WTC11 (cell line): Measurements from ENCODE around the gene FBXW2. TPM values are rescaled to one million over a fixed set of nuclear protein-coding genes. Genes with fewer than 3 reads are reported as not detected.

ENCODE experiments used
- CREM ChIP-seq: sonication (generic); formaldehyde crosslinking; IDR thresholded peaks from 2 replicates; pipeline ENCODE4 v1.8.1; 2022; ENCODE audit warnings: mild to moderate bottlenecking, missing genetic modification reagents, moderate library complexity
- GABPB1 ChIP-seq: sonication (generic); formaldehyde crosslinking; IDR thresholded peaks from 2 replicates; pipeline ENCODE4 v1.8.1; 2023; ENCODE audit warnings: mild to moderate bottlenecking, missing genetic modification reagents
- GRHL2 ChIP-seq: fragments of 250-450 bp; sonication (Bioruptor Pico); IDR thresholded peaks from 2 replicates; pipeline ENCODE4 v1.8.0; 2022; ENCODE audit warnings: mild to moderate bottlenecking, moderate library complexity; ENCODE audit not compliant: insufficient replicate concordance, severe bottlenecking
- HMGA2 ChIP-seq: fragments of 250-450 bp; sonication (Bioruptor Pico); IDR thresholded peaks from 2 replicates; pipeline ENCODE4 v1.4.0; 2021; ENCODE audit warnings: mild to moderate bottlenecking, moderate library complexity
- IRF2 ChIP-seq: sonication (generic); formaldehyde crosslinking; IDR thresholded peaks from 2 replicates; pipeline ENCODE4 v1.8.0; 2022; ENCODE audit warnings: low read depth, missing genetic modification reagents, borderline replicate concordance
- NFE2L1 ChIP-seq: sonication (generic); formaldehyde crosslinking; IDR thresholded peaks from 2 replicates; pipeline ENCODE4 v1.8.1; 2023; ENCODE audit warnings: missing genetic modification reagents
- OVOL2 ChIP-seq: fragments of 250-450 bp; sonication (Bioruptor Pico); IDR thresholded peaks from 2 replicates; pipeline ENCODE4 v1.9.0; 2021; ENCODE audit warnings: mild to moderate bottlenecking, borderline replicate concordance
- RORB ChIP-seq: fragments of 250-450 bp; sonication (Bioruptor Pico); IDR thresholded peaks from 2 replicates; pipeline ENCODE4 v1.9.0; 2021; ENCODE audit warnings: mild to moderate bottlenecking
- ZNF121 ChIP-seq: sonication (generic); formaldehyde crosslinking; IDR thresholded peaks from 2 replicates; pipeline ENCODE4 v1.8.0; 2023; ENCODE audit warnings: missing genetic modification reagents
- ZNF219 ChIP-seq: sonication (generic); formaldehyde crosslinking; IDR thresholded peaks from 2 replicates; pipeline ENCODE4 v1.8.0; 2023; ENCODE audit warnings: missing genetic modification reagents, mild to moderate bottlenecking, borderline replicate concordance
- ZNF416 ChIP-seq: fragments of 250-450 bp; sonication (Bioruptor Pico); IDR thresholded peaks from 2 replicates; pipeline ENCODE4 v1.9.0; 2021; ENCODE audit warnings: mild to moderate bottlenecking, inconsistent platforms
- total RNA-seq: library from RNA; stranded (reverse); gene quantifications from 3 replicates; pipeline ENCODE4 v1.2.3, GENCODE V29; 2021
- TF ChIP-seq, protein P1 (sequence below): sonication (generic); formaldehyde crosslinking; IDR thresholded peaks from 2 replicates; pipeline ENCODE4 v1.8.0; 2023; ENCODE audit warnings: missing genetic modification reagents, mild to moderate bottlenecking, borderline replicate concordance
- TF ChIP-seq, protein P2 (sequence below): sonication (generic); formaldehyde crosslinking; IDR thresholded peaks from 2 replicates; pipeline ENCODE4 v1.8.1; 2023; ENCODE audit warnings: mild to moderate bottlenecking, missing genetic modification reagents
- TF ChIP-seq, protein P3 (sequence below): fragments of 250-450 bp; sonication (Bioruptor Pico); IDR thresholded peaks from 2 replicates; pipeline ENCODE4 v1.9.0; 2021; ENCODE audit warnings: mild to moderate bottlenecking
- TF ChIP-seq, protein P4 (sequence below): fragments of 250-450 bp; sonication (Bioruptor Pico); IDR thresholded peaks from 2 replicates; pipeline ENCODE4 v1.9.0; 2021; ENCODE audit warnings: moderate library complexity, mild to moderate bottlenecking, inconsistent platforms, borderline replicate concordance
- TF ChIP-seq, protein P5 (sequence below): sonication (generic); formaldehyde crosslinking; IDR thresholded peaks from 2 replicates; pipeline ENCODE4 v1.8.1; 2023; ENCODE audit warnings: mild to moderate bottlenecking, missing genetic modification reagents, borderline replicate concordance
- TF ChIP-seq, protein P6 (sequence below): fragments of 250-450 bp; sonication (Bioruptor Pico); IDR thresholded peaks from 2 replicates; pipeline ENCODE4 v1.8.0; 2021; ENCODE audit warnings: mild to moderate bottlenecking
- TF ChIP-seq, protein P7 (sequence below): sonication (generic); formaldehyde crosslinking; IDR thresholded peaks from 2 replicates; pipeline ENCODE4 v1.8.0; 2022; ENCODE audit warnings: mild to moderate bottlenecking, missing genetic modification reagents
- TF ChIP-seq, protein P8 (sequence below): sonication (generic); formaldehyde crosslinking; IDR thresholded peaks from 2 replicates; pipeline ENCODE4 v1.8.0; 2023; ENCODE audit warnings: missing genetic modification reagents
- TF ChIP-seq, protein P9 (sequence below): sonication (generic); formaldehyde crosslinking; IDR thresholded peaks from 2 replicates; pipeline ENCODE4 v1.8.0; 2022; ENCODE audit warnings: mild to moderate bottlenecking, missing genetic modification reagents

FBXW2 gene
- total RNA-seq, 1 experiment from 2014 or later: 59.8 TPM

DNA sequence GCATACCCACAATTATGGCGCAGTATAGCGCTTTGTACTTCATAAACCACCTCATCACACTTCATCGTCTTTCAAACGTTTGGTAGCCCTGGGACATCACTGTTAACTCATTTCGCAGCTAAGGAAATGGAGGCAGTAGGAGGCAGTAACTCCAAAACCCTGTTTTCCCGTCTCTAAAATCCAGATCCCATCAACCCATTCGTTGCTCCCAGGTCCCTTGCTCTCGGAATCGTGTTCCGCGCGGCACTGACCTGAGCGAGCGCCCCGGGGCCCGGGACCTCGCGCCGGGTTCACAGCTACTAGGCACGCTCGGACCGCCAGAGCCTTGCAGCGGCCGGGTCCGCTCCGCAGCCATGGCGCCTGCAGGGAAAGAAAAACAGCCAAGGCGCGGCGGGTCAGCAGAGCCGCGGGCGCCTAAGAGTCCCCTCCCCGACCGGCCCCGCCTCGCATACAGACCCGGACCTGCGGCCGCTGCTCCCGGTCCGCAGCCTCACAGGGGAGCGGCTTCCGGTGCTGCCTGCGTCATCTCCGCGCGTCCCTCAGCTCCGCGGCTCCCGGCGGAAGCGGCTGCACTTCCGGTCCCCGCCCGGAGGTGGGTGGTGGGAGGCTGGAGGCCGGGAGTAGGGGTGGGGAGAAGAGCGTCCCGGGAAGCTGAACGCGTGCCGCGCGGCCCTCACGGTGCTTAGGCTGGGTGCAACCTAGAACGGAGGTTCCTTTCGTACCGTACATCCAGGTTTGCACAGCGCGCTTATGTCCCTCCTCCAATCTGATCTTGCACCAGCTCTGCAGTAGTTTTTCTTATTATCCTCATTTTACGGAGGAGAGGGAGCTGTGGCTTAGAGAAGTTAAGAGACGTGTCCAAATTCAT is at the start of gene FBXW2 (continued):
- TF ChIP-seq, protein P1, sequence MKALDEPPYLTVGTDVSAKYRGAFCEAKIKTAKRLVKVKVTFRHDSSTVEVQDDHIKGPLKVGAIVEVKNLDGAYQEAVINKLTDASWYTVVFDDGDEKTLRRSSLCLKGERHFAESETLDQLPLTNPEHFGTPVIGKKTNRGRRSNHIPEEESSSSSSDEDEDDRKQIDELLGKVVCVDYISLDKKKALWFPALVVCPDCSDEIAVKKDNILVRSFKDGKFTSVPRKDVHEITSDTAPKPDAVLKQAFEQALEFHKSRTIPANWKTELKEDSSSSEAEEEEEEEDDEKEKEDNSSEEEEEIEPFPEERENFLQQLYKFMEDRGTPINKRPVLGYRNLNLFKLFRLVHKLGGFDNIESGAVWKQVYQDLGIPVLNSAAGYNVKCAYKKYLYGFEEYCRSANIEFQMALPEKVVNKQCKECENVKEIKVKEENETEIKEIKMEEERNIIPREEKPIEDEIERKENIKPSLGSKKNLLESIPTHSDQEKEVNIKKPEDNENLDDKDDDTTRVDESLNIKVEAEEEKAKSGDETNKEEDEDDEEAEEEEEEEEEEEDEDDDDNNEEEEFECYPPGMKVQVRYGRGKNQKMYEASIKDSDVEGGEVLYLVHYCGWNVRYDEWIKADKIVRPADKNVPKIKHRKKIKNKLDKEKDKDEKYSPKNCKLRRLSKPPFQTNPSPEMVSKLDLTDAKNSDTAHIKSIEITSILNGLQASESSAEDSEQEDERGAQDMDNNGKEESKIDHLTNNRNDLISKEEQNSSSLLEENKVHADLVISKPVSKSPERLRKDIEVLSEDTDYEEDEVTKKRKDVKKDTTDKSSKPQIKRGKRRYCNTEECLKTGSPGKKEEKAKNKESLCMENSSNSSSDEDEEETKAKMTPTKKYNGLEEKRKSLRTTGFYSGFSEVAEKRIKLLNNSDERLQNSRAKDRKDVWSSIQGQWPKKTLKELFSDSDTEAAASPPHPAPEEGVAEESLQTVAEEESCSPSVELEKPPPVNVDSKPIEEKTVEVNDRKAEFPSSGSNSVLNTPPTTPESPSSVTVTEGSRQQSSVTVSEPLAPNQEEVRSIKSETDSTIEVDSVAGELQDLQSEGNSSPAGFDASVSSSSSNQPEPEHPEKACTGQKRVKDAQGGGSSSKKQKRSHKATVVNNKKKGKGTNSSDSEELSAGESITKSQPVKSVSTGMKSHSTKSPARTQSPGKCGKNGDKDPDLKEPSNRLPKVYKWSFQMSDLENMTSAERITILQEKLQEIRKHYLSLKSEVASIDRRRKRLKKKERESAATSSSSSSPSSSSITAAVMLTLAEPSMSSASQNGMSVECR (CRISPR knock-in tag): peak; percentile 50; the same call in 1 of the 2 replicates
- TF ChIP-seq RORB (no peak), IRF2 (no peak), ZNF416 (CRISPR knock-in tag) (0 out of 2 replicates have a peak, but pooled peaks have one; percentile 37), CREM (CRISPR knock-in tag) (peak; percentile 97), GABPB1 (CRISPR knock-in tag) (peak; percentile 90), GRHL2 (CRISPR knock-in tag) (no peak), HMGA2 (CRISPR knock-in tag) (no peak), NFE2L1 (CRISPR knock-in tag) (peak; percentile 67; the same call in 1 of the 2 replicates), OVOL2 (CRISPR knock-in tag) (no peak), ZNF219 (no peak), ZNF121 (CRISPR knock-in tag) (no peak)
- TF ChIP-seq, protein P2, sequence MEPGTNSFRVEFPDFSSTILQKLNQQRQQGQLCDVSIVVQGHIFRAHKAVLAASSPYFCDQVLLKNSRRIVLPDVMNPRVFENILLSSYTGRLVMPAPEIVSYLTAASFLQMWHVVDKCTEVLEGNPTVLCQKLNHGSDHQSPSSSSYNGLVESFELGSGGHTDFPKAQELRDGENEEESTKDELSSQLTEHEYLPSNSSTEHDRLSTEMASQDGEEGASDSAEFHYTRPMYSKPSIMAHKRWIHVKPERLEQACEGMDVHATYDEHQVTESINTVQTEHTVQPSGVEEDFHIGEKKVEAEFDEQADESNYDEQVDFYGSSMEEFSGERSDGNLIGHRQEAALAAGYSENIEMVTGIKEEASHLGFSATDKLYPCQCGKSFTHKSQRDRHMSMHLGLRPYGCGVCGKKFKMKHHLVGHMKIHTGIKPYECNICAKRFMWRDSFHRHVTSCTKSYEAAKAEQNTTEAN: no peak
- TF ChIP-seq, protein P3, sequence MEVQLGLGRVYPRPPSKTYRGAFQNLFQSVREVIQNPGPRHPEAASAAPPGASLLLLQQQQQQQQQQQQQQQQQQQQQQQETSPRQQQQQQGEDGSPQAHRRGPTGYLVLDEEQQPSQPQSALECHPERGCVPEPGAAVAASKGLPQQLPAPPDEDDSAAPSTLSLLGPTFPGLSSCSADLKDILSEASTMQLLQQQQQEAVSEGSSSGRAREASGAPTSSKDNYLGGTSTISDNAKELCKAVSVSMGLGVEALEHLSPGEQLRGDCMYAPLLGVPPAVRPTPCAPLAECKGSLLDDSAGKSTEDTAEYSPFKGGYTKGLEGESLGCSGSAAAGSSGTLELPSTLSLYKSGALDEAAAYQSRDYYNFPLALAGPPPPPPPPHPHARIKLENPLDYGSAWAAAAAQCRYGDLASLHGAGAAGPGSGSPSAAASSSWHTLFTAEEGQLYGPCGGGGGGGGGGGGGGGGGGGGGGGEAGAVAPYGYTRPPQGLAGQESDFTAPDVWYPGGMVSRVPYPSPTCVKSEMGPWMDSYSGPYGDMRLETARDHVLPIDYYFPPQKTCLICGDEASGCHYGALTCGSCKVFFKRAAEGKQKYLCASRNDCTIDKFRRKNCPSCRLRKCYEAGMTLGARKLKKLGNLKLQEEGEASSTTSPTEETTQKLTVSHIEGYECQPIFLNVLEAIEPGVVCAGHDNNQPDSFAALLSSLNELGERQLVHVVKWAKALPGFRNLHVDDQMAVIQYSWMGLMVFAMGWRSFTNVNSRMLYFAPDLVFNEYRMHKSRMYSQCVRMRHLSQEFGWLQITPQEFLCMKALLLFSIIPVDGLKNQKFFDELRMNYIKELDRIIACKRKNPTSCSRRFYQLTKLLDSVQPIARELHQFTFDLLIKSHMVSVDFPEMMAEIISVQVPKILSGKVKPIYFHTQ (CRISPR knock-in tag): 0 out of 2 replicates have a peak, but pooled peaks have one; percentile 60
- TF ChIP-seq, protein P4, sequence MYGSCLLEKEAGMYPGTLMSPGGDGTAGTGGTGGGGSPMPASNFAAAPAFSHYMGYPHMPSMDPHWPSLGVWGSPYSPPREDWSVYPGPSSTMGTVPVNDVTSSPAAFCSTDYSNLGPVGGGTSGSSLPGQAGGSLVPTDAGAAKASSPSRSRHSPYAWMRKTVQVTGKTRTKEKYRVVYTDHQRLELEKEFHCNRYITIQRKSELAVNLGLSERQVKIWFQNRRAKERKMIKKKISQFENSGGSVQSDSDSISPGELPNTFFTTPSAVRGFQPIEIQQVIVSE: no peak
- TF ChIP-seq, protein P5, sequence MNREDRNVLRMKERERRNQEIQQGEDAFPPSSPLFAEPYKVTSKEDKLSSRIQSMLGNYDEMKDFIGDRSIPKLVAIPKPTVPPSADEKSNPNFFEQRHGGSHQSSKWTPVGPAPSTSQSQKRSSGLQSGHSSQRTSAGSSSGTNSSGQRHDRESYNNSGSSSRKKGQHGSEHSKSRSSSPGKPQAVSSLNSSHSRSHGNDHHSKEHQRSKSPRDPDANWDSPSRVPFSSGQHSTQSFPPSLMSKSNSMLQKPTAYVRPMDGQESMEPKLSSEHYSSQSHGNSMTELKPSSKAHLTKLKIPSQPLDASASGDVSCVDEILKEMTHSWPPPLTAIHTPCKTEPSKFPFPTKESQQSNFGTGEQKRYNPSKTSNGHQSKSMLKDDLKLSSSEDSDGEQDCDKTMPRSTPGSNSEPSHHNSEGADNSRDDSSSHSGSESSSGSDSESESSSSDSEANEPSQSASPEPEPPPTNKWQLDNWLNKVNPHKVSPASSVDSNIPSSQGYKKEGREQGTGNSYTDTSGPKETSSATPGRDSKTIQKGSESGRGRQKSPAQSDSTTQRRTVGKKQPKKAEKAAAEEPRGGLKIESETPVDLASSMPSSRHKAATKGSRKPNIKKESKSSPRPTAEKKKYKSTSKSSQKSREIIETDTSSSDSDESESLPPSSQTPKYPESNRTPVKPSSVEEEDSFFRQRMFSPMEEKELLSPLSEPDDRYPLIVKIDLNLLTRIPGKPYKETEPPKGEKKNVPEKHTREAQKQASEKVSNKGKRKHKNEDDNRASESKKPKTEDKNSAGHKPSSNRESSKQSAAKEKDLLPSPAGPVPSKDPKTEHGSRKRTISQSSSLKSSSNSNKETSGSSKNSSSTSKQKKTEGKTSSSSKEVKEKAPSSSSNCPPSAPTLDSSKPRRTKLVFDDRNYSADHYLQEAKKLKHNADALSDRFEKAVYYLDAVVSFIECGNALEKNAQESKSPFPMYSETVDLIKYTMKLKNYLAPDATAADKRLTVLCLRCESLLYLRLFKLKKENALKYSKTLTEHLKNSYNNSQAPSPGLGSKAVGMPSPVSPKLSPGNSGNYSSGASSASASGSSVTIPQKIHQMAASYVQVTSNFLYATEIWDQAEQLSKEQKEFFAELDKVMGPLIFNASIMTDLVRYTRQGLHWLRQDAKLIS: no peak
- TF ChIP-seq, protein P6, sequence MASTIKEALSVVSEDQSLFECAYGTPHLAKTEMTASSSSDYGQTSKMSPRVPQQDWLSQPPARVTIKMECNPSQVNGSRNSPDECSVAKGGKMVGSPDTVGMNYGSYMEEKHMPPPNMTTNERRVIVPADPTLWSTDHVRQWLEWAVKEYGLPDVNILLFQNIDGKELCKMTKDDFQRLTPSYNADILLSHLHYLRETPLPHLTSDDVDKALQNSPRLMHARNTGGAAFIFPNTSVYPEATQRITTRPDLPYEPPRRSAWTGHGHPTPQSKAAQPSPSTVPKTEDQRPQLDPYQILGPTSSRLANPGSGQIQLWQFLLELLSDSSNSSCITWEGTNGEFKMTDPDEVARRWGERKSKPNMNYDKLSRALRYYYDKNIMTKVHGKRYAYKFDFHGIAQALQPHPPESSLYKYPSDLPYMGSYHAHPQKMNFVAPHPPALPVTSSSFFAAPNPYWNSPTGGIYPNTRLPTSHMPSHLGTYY (CRISPR knock-in tag): no peak
- TF ChIP-seq, protein P7, sequence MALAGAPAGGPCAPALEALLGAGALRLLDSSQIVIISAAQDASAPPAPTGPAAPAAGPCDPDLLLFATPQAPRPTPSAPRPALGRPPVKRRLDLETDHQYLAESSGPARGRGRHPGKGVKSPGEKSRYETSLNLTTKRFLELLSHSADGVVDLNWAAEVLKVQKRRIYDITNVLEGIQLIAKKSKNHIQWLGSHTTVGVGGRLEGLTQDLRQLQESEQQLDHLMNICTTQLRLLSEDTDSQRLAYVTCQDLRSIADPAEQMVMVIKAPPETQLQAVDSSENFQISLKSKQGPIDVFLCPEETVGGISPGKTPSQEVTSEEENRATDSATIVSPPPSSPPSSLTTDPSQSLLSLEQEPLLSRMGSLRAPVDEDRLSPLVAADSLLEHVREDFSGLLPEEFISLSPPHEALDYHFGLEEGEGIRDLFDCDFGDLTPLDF (CRISPR knock-in tag): 0 out of 2 replicates have a peak, but pooled peaks have one; percentile 60
- TF ChIP-seq, protein P8, sequence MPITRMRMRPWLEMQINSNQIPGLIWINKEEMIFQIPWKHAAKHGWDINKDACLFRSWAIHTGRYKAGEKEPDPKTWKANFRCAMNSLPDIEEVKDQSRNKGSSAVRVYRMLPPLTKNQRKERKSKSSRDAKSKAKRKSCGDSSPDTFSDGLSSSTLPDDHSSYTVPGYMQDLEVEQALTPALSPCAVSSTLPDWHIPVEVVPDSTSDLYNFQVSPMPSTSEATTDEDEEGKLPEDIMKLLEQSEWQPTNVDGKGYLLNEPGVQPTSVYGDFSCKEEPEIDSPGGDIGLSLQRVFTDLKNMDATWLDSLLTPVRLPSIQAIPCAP (CRISPR knock-in tag): peak; percentile 34; the same call in 1 of the 2 replicates
- TF ChIP-seq, protein P9, sequence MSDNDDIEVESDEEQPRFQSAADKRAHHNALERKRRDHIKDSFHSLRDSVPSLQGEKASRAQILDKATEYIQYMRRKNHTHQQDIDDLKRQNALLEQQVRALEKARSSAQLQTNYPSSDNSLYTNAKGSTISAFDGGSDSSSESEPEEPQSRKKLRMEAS (CRISPR knock-in tag): peak; percentile 73
